Activated CD4-positive, alpha-beta T cell treated with anti-CD3 and anti-CD28 coated beads for 48 hours (primary cell): ENCODE results near the gene FAM120A.
A peak's percentile ranks its signal among the peaks of the same experiment; 100 is the strongest.
"Not testable (repeated sequence)": the region's sequence is repeated elsewhere in the genome, so short reads cannot be mapped to it uniquely, and the experiment has no call there.

ENCODE experiments used
- DNase-seq: peaks from one replicate; pipeline ENCODE4 v3.0.0-alpha.2; 2020

Gene FAM120A, protein sequence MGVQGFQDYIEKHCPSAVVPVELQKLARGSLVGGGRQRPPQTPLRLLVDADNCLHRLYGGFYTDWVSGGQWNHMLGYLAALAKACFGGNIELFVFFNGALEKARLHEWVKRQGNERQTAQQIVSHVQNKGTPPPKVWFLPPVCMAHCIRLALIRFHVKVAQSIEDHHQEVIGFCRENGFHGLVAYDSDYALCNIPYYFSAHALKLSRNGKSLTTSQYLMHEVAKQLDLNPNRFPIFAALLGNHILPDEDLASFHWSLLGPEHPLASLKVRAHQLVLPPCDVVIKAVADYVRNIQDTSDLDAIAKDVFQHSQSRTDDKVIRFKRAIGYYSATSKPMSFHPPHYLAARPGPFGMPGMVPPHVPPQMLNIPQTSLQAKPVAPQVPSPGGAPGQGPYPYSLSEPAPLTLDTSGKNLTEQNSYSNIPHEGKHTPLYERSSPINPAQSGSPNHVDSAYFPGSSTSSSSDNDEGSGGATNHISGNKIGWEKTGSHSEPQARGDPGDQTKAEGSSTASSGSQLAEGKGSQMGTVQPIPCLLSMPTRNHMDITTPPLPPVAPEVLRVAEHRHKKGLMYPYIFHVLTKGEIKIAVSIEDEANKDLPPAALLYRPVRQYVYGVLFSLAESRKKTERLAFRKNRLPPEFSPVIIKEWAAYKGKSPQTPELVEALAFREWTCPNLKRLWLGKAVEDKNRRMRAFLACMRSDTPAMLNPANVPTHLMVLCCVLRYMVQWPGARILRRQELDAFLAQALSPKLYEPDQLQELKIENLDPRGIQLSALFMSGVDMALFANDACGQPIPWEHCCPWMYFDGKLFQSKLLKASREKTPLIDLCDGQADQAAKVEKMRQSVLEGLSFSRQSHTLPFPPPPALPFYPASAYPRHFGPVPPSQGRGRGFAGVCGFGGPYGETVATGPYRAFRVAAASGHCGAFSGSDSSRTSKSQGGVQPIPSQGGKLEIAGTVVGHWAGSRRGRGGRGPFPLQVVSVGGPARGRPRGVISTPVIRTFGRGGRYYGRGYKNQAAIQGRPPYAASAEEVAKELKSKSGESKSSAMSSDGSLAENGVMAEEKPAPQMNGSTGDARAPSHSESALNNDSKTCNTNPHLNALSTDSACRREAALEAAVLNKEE

DNA sequence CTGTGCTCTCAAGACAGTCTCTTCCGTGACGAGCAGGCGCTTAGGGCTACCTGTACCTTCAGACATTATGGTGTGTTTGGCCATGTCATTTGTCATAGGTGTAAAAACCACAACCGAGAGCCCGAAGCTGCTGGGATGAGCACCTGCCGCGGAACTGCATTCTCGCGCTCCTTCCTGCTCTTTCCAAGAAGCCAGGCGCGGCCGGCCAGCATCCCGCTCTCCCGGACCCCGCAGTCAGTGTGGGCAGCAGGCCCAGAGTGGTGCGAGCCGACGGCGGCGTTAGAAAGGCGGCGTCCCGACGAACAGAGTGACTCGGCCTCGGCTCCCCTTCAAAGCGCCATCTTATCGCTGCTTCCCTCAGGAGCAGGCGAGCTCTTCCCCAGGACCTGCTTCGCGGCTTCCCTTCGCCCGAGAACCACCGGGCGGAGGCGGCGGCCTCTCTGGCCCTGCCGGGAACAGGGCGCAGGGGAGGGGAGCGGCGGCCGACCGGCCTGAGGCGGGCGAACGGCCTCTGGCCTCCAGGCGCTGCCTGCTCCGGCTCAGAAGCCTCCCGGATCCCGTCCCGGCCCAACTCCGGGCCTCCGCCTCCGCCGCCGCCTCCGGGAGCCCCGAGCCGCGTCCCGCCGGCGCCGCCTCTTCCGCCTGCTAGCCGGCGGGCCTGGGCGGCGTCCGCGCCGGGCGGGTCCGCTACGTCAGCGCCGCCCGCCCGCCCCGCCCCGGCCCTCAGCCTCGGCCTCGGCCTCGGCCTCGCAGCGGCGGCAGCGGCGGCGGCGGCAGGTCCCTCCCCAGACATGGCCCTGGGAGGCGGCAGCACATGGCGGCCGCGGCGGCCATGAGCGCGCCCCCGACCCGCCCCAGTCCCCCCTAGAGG lies at the start of gene FAM120A:
Gene FAM120A, plus strand, starts transcription at position 741 of the 871 bp plus-strand sequence. CDS start 231 bp downstream, outside the sequence.
- DNase-seq = peak; percentile 81

GRCh38 chr9:93406371-93406770 lies 45.1 kb upstream of the FAM120A start:
- DNase-seq = no peak

DNA sequence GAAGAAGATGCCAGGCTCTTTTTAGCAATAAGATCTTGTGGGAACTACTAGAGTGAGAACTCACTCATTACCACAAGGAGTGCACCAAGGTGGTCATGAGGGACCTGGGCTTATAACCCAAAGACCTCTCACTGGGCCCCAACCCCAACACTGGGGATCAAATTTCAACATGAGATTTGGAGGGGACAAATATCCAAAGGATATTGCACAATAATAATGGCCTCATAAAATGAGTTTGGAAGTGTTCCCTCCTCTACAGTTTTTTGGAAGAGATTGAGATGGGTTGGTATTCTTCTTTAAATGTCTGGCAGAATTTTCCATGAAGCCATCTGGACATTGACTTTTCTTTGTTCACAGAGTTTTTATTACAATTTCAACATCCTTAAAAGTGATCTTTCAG lies 38.0 kb upstream of the FAM120A start:
- DNase-seq = no peak

GRCh38 chr9:93415176-93415690 lies 36.3 kb upstream of the FAM120A start:
- DNase-seq = no peak

DNA sequence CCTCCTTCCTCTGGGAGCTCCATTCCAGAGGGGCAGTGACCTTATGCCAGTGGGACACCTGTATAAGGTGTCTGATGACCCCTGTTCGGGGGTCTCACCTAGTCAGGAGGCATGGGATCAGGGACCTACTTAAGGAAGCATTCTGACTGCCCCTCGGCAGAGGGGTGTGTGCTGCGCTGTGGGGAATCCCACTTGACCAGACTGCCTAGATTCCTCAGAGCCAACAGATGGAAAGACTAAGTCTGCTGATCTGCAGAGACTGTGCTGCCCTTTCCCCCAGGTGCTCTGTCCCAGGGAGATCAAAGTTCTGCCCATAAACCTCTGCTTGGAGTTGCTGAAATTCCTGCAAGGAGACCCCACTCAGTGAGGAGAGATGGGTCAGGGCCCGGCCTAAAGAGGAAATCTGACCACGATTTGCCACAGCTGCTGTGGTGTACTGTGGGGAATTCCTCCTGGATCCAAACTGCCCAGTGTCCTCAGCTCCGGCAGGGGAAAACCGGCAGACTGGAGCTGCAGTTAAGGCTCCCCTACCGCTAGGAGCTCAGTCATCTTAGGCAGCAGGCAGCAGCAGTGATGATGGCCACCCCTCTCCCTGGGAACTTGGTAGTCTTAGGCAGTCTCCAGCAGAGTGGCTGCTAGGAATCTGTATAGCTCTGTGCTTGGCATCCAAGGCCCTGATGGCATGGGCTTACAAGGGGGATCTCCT lies 34.8 kb upstream of the FAM120A start:
- no peak for DNase-seq

GRCh38 chr9:93417538-93417937 lies 33.9 kb upstream of the FAM120A start:
- DNase-seq = no peak

GRCh38 chr9:93419023-93419422 lies 32.5 kb upstream of the FAM120A start:
- DNase-seq = no peak

DNA sequence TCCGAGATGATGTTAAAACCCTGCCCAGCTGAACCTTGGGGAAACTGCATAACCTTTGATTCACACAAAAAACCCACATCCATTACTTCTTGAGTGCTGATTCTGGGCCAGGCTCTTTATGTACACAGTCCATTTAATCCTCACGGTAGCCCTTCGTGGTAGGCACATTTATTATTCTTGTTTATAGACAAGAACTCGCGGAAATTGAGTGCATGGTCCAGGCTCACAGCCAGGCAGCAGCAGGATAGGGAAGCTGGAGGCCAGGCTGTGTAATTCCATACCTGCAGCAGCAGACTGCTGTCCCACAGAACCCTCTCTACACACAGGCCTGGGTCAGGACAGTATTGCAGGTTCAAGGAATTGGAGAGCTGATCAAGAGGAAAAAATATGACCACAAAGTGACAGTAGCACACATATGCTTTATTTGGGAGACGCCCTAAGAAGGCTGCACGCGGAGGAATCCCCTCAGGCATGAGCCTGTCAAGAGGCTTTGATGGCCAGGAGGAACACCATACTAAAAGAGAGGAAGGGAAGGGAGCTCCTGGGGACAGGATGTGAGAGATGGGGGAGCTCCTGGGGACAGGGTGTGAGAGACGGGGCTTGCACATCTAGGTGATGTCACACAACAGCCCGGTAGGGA lies 28.4 kb upstream of the FAM120A start:
- DNase-seq = no peak

- peak; percentile 18 for DNase-seq
Measured at GRCh38 chr9:93427655-93428379, 23.7 kb upstream of the FAM120A start.

DNA sequence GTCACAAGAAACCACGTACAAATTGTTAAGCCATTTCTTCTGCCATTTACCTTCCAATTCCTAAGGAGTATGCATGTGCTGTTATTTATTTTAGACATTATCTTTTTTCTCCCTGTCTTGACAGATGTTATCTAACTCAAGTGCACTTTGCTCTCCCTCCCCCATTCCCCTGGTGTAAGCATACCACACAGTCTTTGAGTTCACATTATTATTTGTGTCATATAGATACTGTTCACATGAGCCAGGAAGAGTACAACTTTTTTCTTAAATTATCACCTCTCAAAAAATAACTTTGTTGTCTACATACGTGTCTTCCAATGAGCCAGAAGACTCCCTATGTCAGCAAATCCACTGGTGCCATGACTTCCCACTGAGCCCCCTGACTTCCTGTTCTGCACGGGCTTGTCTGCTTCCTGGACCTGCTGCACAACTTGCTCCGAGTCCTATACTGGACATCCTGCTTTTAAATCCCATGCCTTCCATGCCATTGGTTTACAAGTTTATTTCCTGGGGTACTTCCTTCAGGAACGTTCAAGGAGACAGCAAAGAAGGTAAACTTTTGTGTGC lies 19.9 kb upstream of the FAM120A start:
- DNase-seq = no peak

GRCh38 chr9:93432964-93433363 lies 18.5 kb upstream of the FAM120A start:
- no peak for DNase-seq

- DNase-seq = no peak
Measured at GRCh38 chr9:93434056-93434455, 17.4 kb upstream of the FAM120A start.

- DNase-seq = no peak
Measured at GRCh38 chr9:93435386-93435785, 16.1 kb upstream of the FAM120A start.

DNA sequence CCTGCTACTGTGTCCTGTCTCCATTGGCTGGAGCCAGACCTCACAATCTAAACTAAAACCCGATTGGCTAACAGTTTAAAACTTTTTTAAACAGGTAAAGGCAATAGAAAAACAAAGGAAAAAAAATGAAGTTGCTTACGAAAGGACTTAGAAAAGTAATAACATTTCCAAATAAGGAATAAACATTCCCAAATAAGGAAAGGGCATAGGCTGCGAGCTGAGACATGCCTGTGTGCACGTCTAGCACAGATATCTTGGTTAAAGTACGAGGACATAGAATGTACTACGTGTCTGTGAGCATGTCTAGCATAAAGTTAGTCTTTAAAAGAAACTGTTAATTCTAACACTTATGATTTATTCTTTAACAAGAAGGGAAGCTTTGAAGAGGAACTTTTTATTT lies 15.3 kb upstream of the FAM120A start:
- no peak for DNase-seq

DNA sequence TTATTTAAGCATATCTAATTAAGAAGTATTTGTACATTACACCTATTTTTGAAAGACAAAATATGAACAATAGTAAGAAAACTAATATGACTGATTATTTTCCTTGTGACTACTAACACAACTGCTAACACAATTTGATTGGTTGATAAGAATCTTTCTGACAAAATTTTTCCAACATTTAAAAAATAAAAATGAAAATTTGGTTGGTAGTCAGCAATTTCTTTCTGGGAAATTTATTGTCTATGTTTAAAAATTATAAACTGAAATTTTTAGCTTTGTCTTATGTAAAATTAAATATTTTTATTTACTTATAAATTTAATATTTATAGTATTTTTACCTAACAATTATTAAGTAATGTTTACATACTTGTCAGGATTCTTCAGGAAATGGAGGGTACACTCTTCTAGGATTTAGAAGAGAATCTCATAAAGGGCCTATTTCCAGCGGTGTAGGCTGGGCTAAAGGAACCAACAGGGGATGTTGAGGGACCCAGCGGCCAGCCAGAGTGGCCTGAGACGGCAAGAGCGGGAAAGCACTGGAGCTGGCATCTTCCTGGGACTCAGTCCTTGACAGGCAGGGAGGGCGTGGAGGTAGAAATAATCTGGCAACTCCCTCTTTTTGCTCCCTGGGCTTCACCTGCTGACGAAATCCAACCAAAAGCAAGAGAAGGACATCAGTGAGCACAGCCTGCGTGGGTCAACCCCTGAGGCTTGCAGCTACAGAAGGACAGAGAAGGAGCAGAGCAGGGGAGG lies 14.7 kb upstream of the FAM120A start:
- DNase-seq = no peak

DNA sequence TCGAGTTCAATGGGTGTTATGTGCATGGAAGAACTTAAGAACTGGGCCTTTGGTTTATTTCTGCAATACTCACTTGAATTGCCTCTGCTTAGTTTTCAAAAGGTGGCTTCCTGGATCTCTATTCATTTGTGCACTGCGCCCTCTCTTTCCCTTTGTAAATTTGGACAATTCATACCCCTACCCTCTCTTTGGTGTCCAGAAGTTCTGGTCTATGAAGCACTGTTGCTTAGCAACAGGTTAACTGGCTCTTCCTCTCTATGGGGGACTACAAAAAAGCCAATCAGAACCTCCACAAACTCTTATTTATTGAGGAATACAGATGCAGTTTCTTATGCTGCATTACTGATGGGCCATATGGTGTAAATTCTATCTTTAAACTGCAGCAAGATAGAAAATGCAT lies 13.5 kb upstream of the FAM120A start:
- DNase-seq = no peak

DNA sequence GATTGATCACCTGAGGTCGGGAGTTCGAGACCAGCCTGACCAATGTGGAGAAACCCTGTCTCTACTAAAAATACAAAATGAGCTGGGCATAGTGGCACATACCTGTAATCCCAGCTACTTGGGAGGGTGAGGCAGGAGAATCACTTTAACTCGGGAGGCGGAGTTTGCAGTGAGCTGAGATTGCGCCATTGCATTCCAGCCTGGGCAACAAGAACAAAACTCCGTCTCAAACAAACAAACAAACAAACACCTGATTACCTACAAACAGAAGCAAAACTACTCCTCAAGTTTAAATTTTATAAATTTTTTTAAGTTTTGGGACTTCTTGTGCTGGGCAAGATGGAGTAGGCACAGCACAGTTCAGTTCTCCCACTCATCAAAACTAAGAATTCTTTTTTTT lies 12.2 kb upstream of the FAM120A start:
- not testable (repeated sequence) for DNase-seq

- DNase-seq = no peak
Measured at GRCh38 chr9:93440896-93441580, 10.4 kb upstream of the FAM120A start.

DNA sequence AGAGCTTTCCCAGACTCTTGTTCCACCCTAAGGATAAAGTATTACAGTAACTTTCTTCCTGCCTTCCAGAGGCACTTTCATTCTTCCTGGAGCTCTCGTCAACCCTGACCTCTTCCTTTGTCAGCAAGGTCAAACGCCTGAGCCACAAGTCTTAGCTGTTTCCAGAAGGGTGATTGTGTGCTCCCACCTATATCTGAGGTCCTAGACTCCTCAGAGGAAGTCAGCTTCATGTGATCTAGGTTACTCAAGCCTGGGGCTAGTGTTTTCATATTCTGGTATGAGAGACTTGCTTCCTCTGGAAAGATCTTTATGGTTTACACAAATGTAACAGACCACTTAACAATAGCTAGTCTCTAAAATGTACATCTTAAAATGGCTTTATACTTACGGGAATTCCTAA lies 5.4 kb upstream of the FAM120A start:
- no peak for DNase-seq
